Ramos (cell line): Measurements from ENCODE around the gene CTNNAL1.
"Not testable (repeated sequence)": the region's sequence is repeated elsewhere in the genome, so short reads cannot be mapped to it uniquely, and the experiment has no call there.

Source experiments
- in situ Hi-C: fragments of 300-500 bp; cut with MboI; formaldehyde crosslinking; loops from one replicate; pipeline ENCODE4 v1.14.3; 2022; ENCODE audit warnings: low sequenced_read_pairs; ENCODE audit not compliant: unreplicated experiment

Gene CTNNAL1

GRCh38 chr9:108937561-108938305 lies 75.6 kb downstream of the CTNNAL1 start:
- in situ Hi-C loops: no loop called here

- in situ Hi-C loops: no loop called here
Measured at GRCh38 chr9:108934323-108934893, 78.9 kb downstream of the CTNNAL1 start, which contains the start of gene ABITRAM. Gene ABITRAM, plus strand, starts transcription at chr9:108934400. Its CDS starts 87 bp downstream, at chr9:108934487.

- in situ Hi-C loops: no loop called here
Measured at GRCh38 chr9:108933718-108934322, 79.5 kb downstream of the CTNNAL1 start, which contains the start of gene ELP1. Gene ELP1, minus strand, starts transcription at chr9:108934124. Its CDS starts 2,978 bp downstream, at chr9:108931146.

GRCh38 chr9:108933231-108933717 lies 80.0 kb downstream of the CTNNAL1 start:
- in situ Hi-C loops: no loop called here

DNA sequence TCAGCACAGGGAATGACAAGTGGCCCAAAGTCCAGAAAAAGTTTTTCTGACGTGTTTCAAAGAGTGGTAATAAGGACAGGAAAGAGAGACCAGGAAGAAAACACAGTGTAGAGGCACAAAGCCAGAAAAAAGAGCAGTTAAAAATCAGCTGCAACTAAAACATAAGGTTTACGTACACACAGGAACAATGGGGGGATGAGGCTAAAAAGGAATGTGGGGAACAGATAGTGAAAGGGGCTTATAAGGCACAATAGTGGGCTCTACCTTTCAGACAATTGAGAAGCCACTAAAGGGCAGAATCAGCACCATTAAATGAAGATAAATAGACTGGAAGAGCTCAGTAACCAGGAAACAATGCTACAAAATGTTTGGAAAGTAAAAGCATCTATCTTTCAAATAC lies 84.9 kb downstream of the CTNNAL1 start:
- in situ Hi-C loops: no loop called here

DNA sequence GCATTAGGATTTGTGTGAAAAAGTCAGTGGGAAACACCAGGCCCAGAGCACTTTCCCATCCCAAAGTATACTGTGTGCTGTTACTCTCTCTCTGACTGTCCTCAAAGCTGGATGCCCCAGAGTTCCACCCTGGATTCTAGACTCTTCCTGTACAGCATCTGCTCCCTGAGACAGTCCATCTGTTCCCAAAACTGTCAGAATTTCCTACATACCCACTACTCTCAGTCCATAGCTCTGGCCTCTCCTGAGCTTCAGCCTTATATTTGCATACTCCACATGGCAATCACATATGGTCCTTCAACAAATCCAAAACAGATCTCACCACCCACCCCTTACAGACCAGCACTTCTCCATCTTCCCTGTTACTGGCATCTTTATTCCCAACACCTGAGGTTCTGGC lies 88.8 kb downstream of the CTNNAL1 start:
- in situ Hi-C loops: no loop called here

GRCh38 chr9:108921200-108921599 lies 92.1 kb downstream of the CTNNAL1 start:
- in situ Hi-C loops: no loop called here

GRCh38 chr9:108920401-108920800 lies 92.9 kb downstream of the CTNNAL1 start:
- in situ Hi-C loops: not testable (repeated sequence)

GRCh38 chr9:108919517-108919916 lies 93.8 kb downstream of the CTNNAL1 start:
- in situ Hi-C loops: no loop called here

GRCh38 chr9:108913391-108913790 lies 99.9 kb downstream of the CTNNAL1 start:
- in situ Hi-C loops: no loop called here

GRCh38 chr9:108911820-108912219 lies 101.5 kb downstream of the CTNNAL1 start:
- in situ Hi-C loops: no loop called here

DNA sequence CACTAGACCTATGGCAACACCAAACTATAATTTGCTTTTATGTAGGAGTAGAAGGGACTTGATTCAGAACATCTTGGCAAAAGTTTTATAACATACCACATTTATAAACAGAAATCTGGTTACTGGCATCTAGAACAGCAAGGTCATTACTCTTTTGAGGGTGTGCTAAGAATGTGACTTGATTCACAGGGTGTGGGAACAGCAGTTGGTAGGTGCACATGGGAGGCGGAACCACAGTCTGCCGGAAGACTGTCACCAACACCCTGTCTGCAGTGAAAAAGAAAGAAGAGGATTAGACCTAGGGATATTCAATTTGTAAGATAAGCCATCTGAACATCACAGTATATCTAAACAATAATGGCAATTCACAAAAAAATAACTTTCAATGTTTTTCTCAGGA lies 102.4 kb downstream of the CTNNAL1 start:
- in situ Hi-C loops: no loop called here

GRCh38 chr9:108910402-108910801 lies 102.9 kb downstream of the CTNNAL1 start:
- in situ Hi-C loops: no loop called here

- in situ Hi-C loops: no loop called here
Measured at GRCh38 chr9:108905494-108905893, 107.8 kb downstream of the CTNNAL1 start.

DNA sequence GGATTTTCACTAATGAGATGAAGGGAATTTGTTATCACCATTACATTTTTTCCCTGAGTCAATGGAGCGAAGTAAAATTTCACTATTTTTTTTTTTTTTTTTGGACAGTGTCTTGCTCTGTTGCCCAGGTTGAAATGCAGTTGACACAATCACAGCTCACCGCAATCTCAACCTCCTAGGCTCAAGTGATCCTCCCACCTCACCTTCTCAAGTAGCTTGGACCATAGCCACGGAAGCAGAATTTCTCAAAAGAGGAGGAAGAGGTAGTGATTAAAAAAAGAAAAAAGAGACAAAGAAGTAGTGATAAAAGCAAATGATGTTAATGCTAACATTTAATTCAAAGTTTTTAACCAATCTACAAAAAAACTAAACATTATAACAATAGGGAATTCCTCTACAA lies 109.1 kb downstream of the CTNNAL1 start:
- in situ Hi-C loops: no loop called here

GRCh38 chr9:108903420-108904103 lies 109.7 kb downstream of the CTNNAL1 start:
- in situ Hi-C loops: no loop called here

DNA sequence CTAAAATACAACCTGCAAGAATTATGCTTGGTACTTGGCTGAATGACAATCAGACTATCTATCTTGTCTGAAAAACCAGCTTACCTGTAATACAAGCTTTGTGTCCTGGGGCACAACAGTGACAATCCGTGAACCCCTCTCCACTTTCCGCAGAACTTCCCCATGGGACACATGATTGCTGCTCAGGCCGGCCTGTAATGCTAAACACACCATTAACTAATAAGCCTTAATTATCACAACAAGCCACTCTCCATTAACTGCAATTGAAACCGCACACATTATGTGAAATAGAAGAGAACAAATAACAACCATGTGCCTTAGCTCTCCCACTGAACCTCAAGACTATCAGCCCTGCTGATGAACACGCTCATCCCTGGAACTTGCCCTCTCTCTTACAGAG lies 113.1 kb downstream of the CTNNAL1 start:
- in situ Hi-C loops: no loop called here

DNA sequence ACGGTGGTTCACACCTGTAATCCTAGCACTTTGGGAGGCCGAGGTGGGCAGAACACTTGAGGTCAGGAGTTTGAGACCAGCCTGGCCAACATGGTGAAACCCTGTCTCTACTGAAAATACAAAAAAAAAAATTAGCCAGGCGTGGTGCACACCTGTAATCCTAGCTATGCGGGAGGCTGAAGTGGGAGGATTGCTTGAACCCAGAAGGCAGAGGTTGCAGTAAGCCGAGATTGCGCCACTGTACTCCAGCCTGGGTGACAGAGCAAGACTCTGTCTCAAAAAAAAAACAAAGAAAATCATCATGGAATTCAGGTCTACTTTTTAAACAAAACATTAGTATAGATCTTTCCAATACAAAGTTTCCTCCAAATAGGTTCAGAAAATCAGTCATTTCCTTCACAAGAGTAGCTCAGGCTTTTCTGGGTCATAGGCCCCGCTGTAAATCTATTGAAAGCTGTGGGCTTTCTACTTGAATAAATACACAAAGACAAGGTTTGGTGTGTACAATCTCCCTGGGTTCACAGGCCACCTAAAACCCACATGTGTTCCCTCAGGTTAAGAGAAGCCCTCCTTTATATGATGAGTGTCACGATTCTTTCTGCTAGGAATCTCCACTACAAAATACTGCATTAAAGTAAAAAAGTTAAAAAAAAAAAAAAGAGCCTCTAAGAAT lies 114.1 kb downstream of the CTNNAL1 start:
- in situ Hi-C loops: not testable (repeated sequence)

GRCh38 chr9:108897324-108898096 lies 115.8 kb downstream of the CTNNAL1 start:
- in situ Hi-C loops: no loop called here
